Upper lobe of right lung (tissue), 1 donor: Measurements from ENCODE around the gene ST3GAL2. TPM values are rescaled to one million over a fixed set of nuclear protein-coding genes. Genes with fewer than 3 reads are reported as not detected.
A peak's percentile ranks its signal among the peaks of the same experiment; 100 is the strongest.

Experiments used
- ATAC-seq: fragments of 200-7000 bp; cut with Tn5 transposase; one replicate; pipeline ENCODE4 v1.9.1; 2020; ENCODE audit warnings: mild to moderate bottlenecking, moderate library complexity
- DNase-seq: peaks from one replicate; pipeline ENCODE4 v3.0.0-alpha.2; 2020
- H3K27ac ChIP-seq: fragments of 200-600 bp; one replicate; pipeline ENCODE4 v1.8.0; 2022
- H3K27me3 ChIP-seq: fragments of 200-600 bp; one replicate; pipeline ENCODE4 v1.8.0; 2022; ENCODE audit warnings: mild to moderate bottlenecking
- H3K36me3 ChIP-seq: fragments of 200-600 bp; one replicate; pipeline ENCODE4 v1.8.0; 2022
- H3K4me1 ChIP-seq: fragments of 200-600 bp; one replicate; pipeline ENCODE4 v1.8.0; 2022
- H3K4me3 ChIP-seq: fragments of 200-600 bp; one replicate; pipeline ENCODE4 v1.8.0; 2022; ENCODE audit warnings: mild to moderate bottlenecking
- H3K9me3 ChIP-seq: fragments of 200-600 bp; one replicate; pipeline ENCODE4 v1.8.0; 2022
- CTCF ChIP-seq: fragments of 200-600 bp; IDR thresholded peaks from one replicate; pipeline ENCODE4 v1.8.0; 2022; ENCODE audit warnings: antibody characterized with exemption
- intact Hi-C: fragments of 100-400 bp; cut with DNase I; formaldehyde crosslinking; loops from one replicate; pipeline ENCODE4 v1.11.0; 2022
- total RNA-seq: library from RNA; stranded (reverse); fragmentation: NEBNext Ultra II Directional; extraction: Animal tissue kit (Norgen Biotek cat#: 25700); gene quantifications from one replicate; pipeline ENCODE4 v1.2.1, GENCODE V29; 2021
- donor health status: DM: no; HTN: yes; CAD: no; lungs with severe emphysema.

The ST3GAL2 gene
- total RNA-seq, 1 donor from 2014 or later = 30.9 TPM

GRCh38 chr16:70402916-70403659 is 35.8 kb downstream of the ST3GAL2 start:
- no peaks in the 10 kb centered on the region for H3K27me3 ChIP-seq
- no peak overlapping the region for H3K4me3 ChIP-seq
- peaks cover 13% of the 10 kb centered on the region for H3K4me1 ChIP-seq
- H3K36me3 ChIP-seq = peaks cover 6% of the 10 kb centered on the region
- no peak for TF ChIP-seq CTCF
- DNase-seq (no peak), ATAC-seq (peak; percentile 36)
- intact Hi-C loops = no loop called here
- H3K27ac ChIP-seq = no peak overlapping the region
- H3K9me3 ChIP-seq = no peaks in the 10 kb centered on the region

GRCh38 chr16:70399951-70400350 is 38.9 kb downstream of the ST3GAL2 start:
- DNase-seq (no peak), ATAC-seq (no peak)
- Histone ChIP-seq H3K27ac (no peak overlapping the region), H3K27me3 (no peaks in the 10 kb centered on the region), H3K9me3 (no peaks in the 10 kb centered on the region), H3K4me1 (peaks cover 13% of the 10 kb centered on the region), H3K36me3 (peaks cover 11% of the 10 kb centered on the region), H3K4me3 (no peak overlapping the region)
- no peak for TF ChIP-seq CTCF
- intact Hi-C loops = no loop called here

- H3K36me3 ChIP-seq = peaks cover 11% of the 10 kb centered on the region
- ATAC-seq (no peak), DNase-seq (no peak)
- no peaks in the 10 kb centered on the region for H3K27me3 ChIP-seq
- H3K4me3 ChIP-seq = no peak overlapping the region
- intact Hi-C loops = no loop called here
- no peak overlapping the region for H3K27ac ChIP-seq
- H3K4me1 ChIP-seq = peaks cover 13% of the 10 kb centered on the region
- TF ChIP-seq CTCF = no peak
- H3K9me3 ChIP-seq = no peaks in the 10 kb centered on the region
Measured at GRCh38 chr16:70399381-70399780, 39.5 kb downstream of the ST3GAL2 start.

GRCh38 chr16:70398177-70398743 is 40.6 kb downstream of the ST3GAL2 start:
- Histone ChIP-seq H3K4me1 (peaks cover 3% of the 10 kb centered on the region), H3K27ac (no peak overlapping the region), H3K4me3 (no peak overlapping the region), H3K27me3 (no peaks in the 10 kb centered on the region), H3K9me3 (no peaks in the 10 kb centered on the region), H3K36me3 (peaks cover 14% of the 10 kb centered on the region)
- TF ChIP-seq CTCF = no peak
- intact Hi-C loops = no loop called here
- DNase-seq (no peak), ATAC-seq (no peak)

GRCh38 chr16:70396246-70396904 is 42.5 kb downstream of the ST3GAL2 start:
- ATAC-seq (no peak), DNase-seq (no peak)
- TF ChIP-seq CTCF = no peak
- Histone ChIP-seq H3K9me3 (no peaks in the 10 kb centered on the region), H3K36me3 (peaks cover 14% of the 10 kb centered on the region), H3K4me1 (no peaks in the 10 kb centered on the region), H3K27ac (no peak overlapping the region), H3K4me3 (no peak overlapping the region), H3K27me3 (no peaks in the 10 kb centered on the region)
- intact Hi-C loops = no loop called here
